ENCODE data around the gene MPP2.

The MPP2 gene

GRCh38 chr17:43945074-43945829 is 37.9 kb upstream of the MPP2 start:
- no peaks in the 10 kb centered on the region for H3K36me3 ChIP-seq (replicated peaks; ENCODE audit: insufficient read depth, low read length)
- H4K20me1 ChIP-seq (ENCODE audit: insufficient read depth, low read length), result no peaks in the 10 kb centered on the region
- no peaks in the 10 kb centered on the region for H3K79me2 ChIP-seq (ENCODE audit: low read length)
- H3K4me1 ChIP-seq (ENCODE audit: low read length), result no peaks in the 10 kb centered on the region
- no peaks in the 10 kb centered on the region for H3K9me2 ChIP-seq (replicated peaks; ENCODE audit: insufficient read depth, low read length)
- no peak overlapping the region for H3K27ac ChIP-seq (ENCODE audit: low read length)
- no peaks in the 10 kb centered on the region for H3K27me3 ChIP-seq (replicated peaks; ENCODE audit: insufficient read depth, low read length)
- H3K4me3 ChIP-seq (ENCODE audit: low read length), result no peak overlapping the region
- no peak overlapping the region for H3K4me2 ChIP-seq (ENCODE audit: low read depth, low read length)
- H3K9ac ChIP-seq (ENCODE audit: low read length), result no peak overlapping the region
- no peak overlapping the region for H2AFZ ChIP-seq (ENCODE audit: low read length)
- TF ChIP-seq EZH2 (optimal IDR thresholded peaks at IDR 0.05; ENCODE audit: low read depth, low read length), result no peak
- TF ChIP-seq, protein P1, sequence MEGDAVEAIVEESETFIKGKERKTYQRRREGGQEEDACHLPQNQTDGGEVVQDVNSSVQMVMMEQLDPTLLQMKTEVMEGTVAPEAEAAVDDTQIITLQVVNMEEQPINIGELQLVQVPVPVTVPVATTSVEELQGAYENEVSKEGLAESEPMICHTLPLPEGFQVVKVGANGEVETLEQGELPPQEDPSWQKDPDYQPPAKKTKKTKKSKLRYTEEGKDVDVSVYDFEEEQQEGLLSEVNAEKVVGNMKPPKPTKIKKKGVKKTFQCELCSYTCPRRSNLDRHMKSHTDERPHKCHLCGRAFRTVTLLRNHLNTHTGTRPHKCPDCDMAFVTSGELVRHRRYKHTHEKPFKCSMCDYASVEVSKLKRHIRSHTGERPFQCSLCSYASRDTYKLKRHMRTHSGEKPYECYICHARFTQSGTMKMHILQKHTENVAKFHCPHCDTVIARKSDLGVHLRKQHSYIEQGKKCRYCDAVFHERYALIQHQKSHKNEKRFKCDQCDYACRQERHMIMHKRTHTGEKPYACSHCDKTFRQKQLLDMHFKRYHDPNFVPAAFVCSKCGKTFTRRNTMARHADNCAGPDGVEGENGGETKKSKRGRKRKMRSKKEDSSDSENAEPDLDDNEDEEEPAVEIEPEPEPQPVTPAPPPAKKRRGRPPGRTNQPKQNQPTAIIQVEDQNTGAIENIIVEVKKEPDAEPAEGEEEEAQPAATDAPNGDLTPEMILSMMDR (IDR thresholded peaks at IDR 0.05; ENCODE audit: low read length), result no peak
- TF ChIP-seq EZH2phosphoT487 (IDR thresholded peaks at IDR 0.05; ENCODE audit: low read length), result no peak
- no peaks in the 10 kb centered on the region for H3F3A ChIP-seq (ENCODE audit: insufficient read depth, low read length)
- H3K9me3 ChIP-seq (replicated peaks; ENCODE audit: insufficient read depth, low read length), result no peaks in the 10 kb centered on the region
- DNase-seq, result no peak

DNA sequence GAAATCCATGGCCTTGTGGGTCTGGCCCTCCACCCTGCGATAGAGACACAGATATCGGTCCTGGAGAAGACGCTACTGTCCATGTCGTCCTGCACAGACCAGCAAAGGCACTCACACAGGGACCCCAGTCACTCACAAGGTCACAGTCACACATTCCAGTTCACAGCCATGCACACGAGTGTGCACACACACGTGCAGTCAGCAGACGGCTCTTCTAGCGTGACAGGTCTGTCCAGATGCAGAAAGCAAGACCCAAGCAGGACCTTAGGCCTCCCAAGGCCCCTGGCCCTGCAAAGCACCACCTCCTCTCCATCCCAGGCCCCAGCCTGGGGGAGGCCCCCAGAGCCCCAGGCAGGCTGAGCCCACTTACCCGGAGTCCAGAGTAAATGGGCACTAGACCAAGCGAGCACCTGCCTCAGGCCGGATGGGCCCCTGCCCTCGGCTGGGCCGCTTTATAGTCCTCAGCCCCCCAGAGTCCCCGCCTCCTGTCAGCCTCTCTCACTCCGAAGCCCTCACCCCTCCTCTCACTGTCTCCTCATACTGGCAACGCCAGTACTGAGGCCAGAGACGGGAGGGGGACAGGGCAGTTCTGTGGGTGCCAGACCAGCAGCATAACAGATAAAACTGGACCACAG is 34.8 kb upstream of the MPP2 start, which contains the start of gene PPY:
Gene PPY, minus strand, starts transcription at position 426 of the 635 bp plus-strand sequence. CDS start 822 bp downstream, outside the sequence.
- Histone ChIP-seq H3K79me2 (ENCODE audit: low read length) (no peaks in the 10 kb centered on the region), H3K9me2 (replicated peaks; ENCODE audit: insufficient read depth, low read length) (no peaks in the 10 kb centered on the region), H3K36me3 (replicated peaks; ENCODE audit: insufficient read depth, low read length) (no peaks in the 10 kb centered on the region), H3K4me2 (ENCODE audit: low read depth, low read length) (no peak within 1 kb of the TSS), H3F3A (ENCODE audit: insufficient read depth, low read length) (no peaks in the 10 kb centered on the region), H3K27me3 (replicated peaks; ENCODE audit: insufficient read depth, low read length) (peaks cover 11% of the 10 kb centered on the region), H3K4me1 (ENCODE audit: low read length) (no peaks in the 10 kb centered on the region), H3K9me3 (replicated peaks; ENCODE audit: insufficient read depth, low read length) (no peaks in the 10 kb centered on the region), H3K9ac (ENCODE audit: low read length) (no peak within 1 kb of the TSS), H4K20me1 (ENCODE audit: insufficient read depth, low read length) (no peaks in the 10 kb centered on the region), H3K4me3 (ENCODE audit: low read length) (no peak within 1 kb of the TSS), H3K27ac (ENCODE audit: low read length) (no peak within 1 kb of the TSS), H2AFZ (ENCODE audit: low read length) (no peak within 1 kb of the TSS)
- TF ChIP-seq, protein P1 (IDR thresholded peaks at IDR 0.05; ENCODE audit: low read length), result no peak
- TF ChIP-seq EZH2 (optimal IDR thresholded peaks at IDR 0.05; ENCODE audit: low read depth, low read length) (no peak), EZH2phosphoT487 (IDR thresholded peaks at IDR 0.05; ENCODE audit: low read length) (no peak)
- no peak for DNase-seq

DNA sequence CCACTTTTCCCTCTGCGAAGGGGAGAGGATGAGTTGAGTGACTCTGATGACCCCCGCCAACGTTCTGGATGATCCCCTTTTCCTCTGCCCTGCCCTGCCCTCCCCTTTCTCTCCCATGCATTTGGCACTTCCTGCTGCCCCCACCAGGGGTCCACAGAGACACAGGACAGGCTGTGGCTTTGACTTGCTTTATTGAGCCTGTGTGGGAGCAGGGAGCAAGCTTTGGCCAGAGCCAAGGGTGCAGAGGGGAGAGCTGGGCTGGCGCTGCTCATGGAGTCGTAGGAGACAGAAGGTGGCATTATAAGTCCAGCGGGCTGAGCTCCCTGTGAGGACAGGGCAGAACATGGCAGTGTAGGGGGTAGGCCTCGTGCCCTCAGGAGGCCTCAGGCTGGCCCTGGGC is 33.3 kb upstream of the MPP2 start:
- H3K9me3 ChIP-seq (replicated peaks; ENCODE audit: insufficient read depth, low read length), result no peaks in the 10 kb centered on the region
- no peak overlapping the region for H3K9ac ChIP-seq (ENCODE audit: low read length)
- H3K9me2 ChIP-seq (replicated peaks; ENCODE audit: insufficient read depth, low read length), result no peaks in the 10 kb centered on the region
- TF ChIP-seq, protein P1 (IDR thresholded peaks at IDR 0.05; ENCODE audit: low read length), result peak; percentile 51
- TF ChIP-seq EZH2 (optimal IDR thresholded peaks at IDR 0.05; ENCODE audit: low read depth, low read length), result no peak
- H3K4me1 ChIP-seq (ENCODE audit: low read length), result no peaks in the 10 kb centered on the region
- H3K27me3 ChIP-seq (replicated peaks; ENCODE audit: insufficient read depth, low read length), result peaks cover 11% of the 10 kb centered on the region
- no peaks in the 10 kb centered on the region for H3K36me3 ChIP-seq (replicated peaks; ENCODE audit: insufficient read depth, low read length)
- no peak overlapping the region for H3K27ac ChIP-seq (ENCODE audit: low read length)
- H3K4me3 ChIP-seq (ENCODE audit: low read length), result no peak overlapping the region
- no peaks in the 10 kb centered on the region for H3F3A ChIP-seq (ENCODE audit: insufficient read depth, low read length)
- no peaks in the 10 kb centered on the region for H4K20me1 ChIP-seq (ENCODE audit: insufficient read depth, low read length)
- H3K4me2 ChIP-seq (ENCODE audit: low read depth, low read length), result no peak overlapping the region
- H3K79me2 ChIP-seq (ENCODE audit: low read length), result no peaks in the 10 kb centered on the region
- DNase-seq, result peak; percentile 24
- no peak overlapping the region for H2AFZ ChIP-seq (ENCODE audit: low read length)

Data from MM.1S (cell line).